ENCODE data around the gene IL5. TPM values are rescaled to one million over a fixed set of nuclear protein-coding genes. Genes with fewer than 3 reads are reported as not detected.
"Not testable (repeated sequence)": the region's sequence is repeated elsewhere in the genome, so short reads cannot be mapped to it uniquely, and the experiment has no call there.

The IL5 gene
- total RNA-seq, 4 donors from 2014 or later = not detected

DNA sequence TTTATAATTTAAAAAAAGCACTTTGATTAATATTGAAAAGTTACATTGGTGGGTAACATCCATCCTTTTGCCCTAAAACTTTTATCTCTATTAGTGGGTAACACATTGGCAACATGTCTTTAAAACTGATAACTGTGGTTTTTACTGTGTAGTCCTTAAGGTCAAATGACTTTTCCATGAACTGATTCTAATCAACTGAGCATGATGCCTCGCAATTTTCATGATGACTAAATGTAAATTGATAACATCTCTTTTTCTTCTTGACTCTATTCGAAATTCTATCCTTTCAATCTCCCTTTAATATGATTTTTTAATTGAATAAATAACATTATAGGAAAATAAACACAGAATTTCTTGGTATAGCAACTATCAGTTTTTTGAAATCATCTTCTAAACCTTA, 6.3 kb upstream of the IL5 start:
- DNase-seq (ENCODE audit: low spot score) (no peak), ATAC-seq (ENCODE audit: low FRiP score) (no peak)
- TF ChIP-seq, protein P1, sequence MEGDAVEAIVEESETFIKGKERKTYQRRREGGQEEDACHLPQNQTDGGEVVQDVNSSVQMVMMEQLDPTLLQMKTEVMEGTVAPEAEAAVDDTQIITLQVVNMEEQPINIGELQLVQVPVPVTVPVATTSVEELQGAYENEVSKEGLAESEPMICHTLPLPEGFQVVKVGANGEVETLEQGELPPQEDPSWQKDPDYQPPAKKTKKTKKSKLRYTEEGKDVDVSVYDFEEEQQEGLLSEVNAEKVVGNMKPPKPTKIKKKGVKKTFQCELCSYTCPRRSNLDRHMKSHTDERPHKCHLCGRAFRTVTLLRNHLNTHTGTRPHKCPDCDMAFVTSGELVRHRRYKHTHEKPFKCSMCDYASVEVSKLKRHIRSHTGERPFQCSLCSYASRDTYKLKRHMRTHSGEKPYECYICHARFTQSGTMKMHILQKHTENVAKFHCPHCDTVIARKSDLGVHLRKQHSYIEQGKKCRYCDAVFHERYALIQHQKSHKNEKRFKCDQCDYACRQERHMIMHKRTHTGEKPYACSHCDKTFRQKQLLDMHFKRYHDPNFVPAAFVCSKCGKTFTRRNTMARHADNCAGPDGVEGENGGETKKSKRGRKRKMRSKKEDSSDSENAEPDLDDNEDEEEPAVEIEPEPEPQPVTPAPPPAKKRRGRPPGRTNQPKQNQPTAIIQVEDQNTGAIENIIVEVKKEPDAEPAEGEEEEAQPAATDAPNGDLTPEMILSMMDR (IDR thresholded peaks at IDR 0.05) = no peak

- ATAC-seq (ENCODE audit: low FRiP score); DNase-seq (ENCODE audit: low spot score): not testable (repeated sequence)
Observed at GRCh38 chr5:132548834-132549233, 5.5 kb upstream of the IL5 start.

GRCh38 chr5:132547269-132547668, 3.9 kb upstream of the IL5 start:
- TF ChIP-seq, protein P1 (IDR thresholded peaks at IDR 0.05) = no peak
- ATAC-seq (ENCODE audit: low FRiP score) (no peak), DNase-seq (ENCODE audit: low spot score) (no peak)

DNA sequence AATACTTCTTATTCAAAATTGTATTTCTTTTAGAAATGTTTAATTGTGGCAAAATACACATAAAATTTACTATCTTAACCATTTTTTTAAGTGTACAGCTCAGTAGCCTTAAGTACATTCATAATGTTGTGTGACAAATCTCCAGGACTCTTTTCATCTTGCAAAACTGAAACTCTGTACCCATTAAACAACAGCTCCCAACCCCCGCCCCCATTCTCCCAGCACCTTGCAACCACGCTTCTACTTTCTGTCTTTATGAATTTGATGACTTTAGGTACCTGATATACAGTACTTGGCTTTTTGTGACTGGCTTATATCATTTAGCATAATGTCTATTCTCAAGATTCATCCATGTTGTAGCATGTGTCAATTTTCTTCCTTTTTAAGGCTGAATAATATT, 2.8 kb upstream of the IL5 start:
- DNase-seq (ENCODE audit: low spot score) (no peak), ATAC-seq (ENCODE audit: low FRiP score) (no peak)
- TF ChIP-seq, protein P1 (IDR thresholded peaks at IDR 0.05) = no peak

- no peak for ATAC-seq (ENCODE audit: low FRiP score)
- TF ChIP-seq, protein P1 (IDR thresholded peaks at IDR 0.05) = no peak
- DNase-seq (ENCODE audit: low spot score) = no peak
Observed at GRCh38 chr5:132540764-132541163, 2.6 kb downstream of the IL5 start.

DNA sequence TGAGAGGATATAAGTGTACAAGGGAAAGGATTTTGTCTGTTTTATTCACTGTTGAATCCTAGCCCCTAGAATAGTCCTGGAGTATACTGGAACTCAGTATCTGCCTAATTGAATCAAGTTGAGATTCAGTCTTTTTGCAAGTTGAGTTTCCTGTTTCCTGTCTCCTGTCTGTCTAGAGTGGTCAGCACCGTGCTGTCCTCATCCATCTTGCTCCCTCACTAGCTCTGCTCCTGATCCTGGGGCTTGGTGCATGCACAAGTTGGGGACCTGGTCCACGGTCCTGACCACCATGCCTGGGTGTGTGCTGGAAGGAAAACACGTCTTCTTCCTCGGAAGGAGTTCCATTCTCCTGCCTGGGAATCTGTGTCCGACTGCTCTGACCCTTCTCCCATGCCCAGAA, 3.2 kb downstream of the IL5 start:
- ATAC-seq (ENCODE audit: low FRiP score) (no peak), DNase-seq (ENCODE audit: low spot score) (no peak)
- TF ChIP-seq, protein P1 (IDR thresholded peaks at IDR 0.05) = no peak

DNA sequence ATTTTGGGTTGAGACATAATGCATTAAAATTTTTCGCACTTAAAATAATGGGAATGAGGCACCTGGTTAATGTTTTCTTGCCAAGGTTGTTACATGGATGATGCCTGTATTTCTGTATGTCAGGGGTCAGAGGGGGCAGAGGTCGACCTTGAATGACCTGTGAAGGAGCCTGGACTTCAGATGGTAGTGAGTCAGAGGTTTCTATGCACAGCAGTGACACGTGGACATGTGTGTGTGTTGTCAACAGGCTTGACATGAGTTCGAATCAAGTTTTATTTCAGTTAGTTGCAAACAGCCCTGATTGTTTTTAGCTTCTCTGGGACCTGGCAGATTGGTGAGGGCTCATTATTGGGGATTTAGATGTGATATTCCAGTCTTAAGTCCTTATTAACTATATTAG, 3.6 kb downstream of the IL5 start:
- DNase-seq (ENCODE audit: low spot score) = no peak
- TF ChIP-seq, protein P1 (IDR thresholded peaks at IDR 0.05) = no peak
- no peak for ATAC-seq (ENCODE audit: low FRiP score)

DNA sequence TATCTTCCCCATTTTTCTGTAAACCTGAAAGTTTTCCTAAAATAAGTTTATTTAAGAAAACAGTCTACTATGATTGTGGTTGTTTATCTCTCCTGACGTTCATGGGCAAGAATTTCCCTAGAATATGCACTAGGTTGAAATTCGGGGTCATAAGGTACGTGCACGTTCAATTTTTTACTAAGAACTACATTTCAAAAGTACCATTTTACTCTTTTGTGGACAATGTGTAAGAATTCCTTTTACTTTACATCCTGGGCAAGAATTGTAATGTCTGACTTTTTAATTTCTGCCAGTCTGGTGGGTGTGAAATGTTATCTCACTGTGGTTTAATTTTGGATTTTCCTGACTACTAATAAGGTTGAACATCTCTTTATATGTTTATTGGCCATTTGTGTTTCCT, 12.4 kb downstream of the IL5 start:
- TF ChIP-seq, protein P1 (IDR thresholded peaks at IDR 0.05) = no peak
- DNase-seq (ENCODE audit: low spot score) = no peak
- no peak for ATAC-seq (ENCODE audit: low FRiP score)
